Cardiac fibroblast (primary cell): ENCODE measurements around the gene GDNF.

ENCODE experiments used
- DNase-seq, 2 donors: peaks; one replicate each; pipeline versions ENCODE4 v3.0.0 to v3.0.0-alpha.2; 2010; ENCODE audit warnings: low read depth in 2 of 2
- H3K4me3 ChIP-seq, 2 donors: replicated peaks in 1 of 2; 1 replicate in 1 of 2; 2 replicates in 1 of 2; pipeline ENCODE4 v1.5.1; 2011; ENCODE audit warnings: low read depth in 2 of 2, low read length in 2 of 2, mild to moderate bottlenecking in 2 of 2, moderate library complexity in 1 of 2
- TF ChIP-seq, protein P1 (sequence below): IDR thresholded peaks from one replicate; pipeline ENCODE4 v1.5.1; 2011; ENCODE audit warnings: low read depth, mild to moderate bottlenecking, low read length, inconsistent platforms

Gene GDNF

GRCh38 chr5:37849641-37850040, 9.8 kb upstream of the GDNF start:
- H3K4me3 ChIP-seq, result no peak overlapping the region
- DNase-seq, result no peak
- TF ChIP-seq, protein P1, sequence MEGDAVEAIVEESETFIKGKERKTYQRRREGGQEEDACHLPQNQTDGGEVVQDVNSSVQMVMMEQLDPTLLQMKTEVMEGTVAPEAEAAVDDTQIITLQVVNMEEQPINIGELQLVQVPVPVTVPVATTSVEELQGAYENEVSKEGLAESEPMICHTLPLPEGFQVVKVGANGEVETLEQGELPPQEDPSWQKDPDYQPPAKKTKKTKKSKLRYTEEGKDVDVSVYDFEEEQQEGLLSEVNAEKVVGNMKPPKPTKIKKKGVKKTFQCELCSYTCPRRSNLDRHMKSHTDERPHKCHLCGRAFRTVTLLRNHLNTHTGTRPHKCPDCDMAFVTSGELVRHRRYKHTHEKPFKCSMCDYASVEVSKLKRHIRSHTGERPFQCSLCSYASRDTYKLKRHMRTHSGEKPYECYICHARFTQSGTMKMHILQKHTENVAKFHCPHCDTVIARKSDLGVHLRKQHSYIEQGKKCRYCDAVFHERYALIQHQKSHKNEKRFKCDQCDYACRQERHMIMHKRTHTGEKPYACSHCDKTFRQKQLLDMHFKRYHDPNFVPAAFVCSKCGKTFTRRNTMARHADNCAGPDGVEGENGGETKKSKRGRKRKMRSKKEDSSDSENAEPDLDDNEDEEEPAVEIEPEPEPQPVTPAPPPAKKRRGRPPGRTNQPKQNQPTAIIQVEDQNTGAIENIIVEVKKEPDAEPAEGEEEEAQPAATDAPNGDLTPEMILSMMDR, result no peak

DNA sequence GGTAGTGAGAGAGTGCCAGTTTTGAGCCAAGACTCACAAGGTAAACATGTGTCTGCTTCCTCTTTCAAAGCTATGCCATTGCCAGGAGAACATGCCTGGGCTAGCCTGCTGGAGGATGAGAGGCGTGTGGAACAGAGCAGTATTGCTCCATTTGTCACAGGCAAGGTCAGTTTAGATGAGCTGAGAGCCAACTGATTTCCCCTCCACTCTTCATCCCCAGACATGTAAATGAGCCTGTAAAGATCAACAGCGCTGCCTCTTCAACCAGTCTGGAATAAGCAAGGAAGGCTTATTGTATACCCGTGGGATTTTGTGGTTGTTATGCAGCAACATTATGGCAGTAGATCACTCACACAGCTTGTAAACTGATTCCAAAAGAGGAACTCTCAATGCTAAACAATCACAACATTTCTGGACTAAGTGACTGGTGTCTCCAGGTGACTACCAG, 8.2 kb upstream of the GDNF start:
- H3K4me3 ChIP-seq, result no peak overlapping the region
- TF ChIP-seq, protein P1, result no peak
- DNase-seq, result peak; percentile 44 to 89

- H3K4me3 ChIP-seq, result no peak overlapping the region
- DNase-seq, result no peak
- TF ChIP-seq, protein P1, result no peak
Observed at GRCh38 chr5:37846786-37847310, 7.0 kb upstream of the GDNF start.

DNA sequence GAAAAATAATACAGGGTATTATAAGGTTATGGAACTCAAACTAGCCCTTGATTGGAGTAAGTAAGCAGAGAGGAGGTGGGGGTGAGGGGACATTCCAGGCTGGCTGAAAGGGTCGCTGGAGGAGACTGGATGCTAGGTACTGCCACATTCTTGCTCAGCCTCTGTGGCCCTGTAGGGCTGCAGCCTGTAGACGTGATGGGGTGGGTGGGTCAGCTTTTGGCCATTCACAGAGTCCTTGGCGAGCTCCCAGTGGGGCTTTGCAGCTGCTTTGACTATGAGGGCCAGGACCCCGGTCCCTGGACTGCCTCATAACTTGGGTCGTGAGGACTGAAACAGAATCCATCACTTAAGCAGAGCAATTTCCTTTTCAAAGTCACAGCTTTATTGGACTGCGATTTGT, 4.2 kb upstream of the GDNF start:
- TF ChIP-seq, protein P1, result no peak

GRCh38 chr5:37842048-37842447, 2.2 kb upstream of the GDNF start:
- H3K4me3 ChIP-seq, result no peak overlapping the region
- DNase-seq, result no peak
- TF ChIP-seq, protein P1, result no peak

More for the DNA sequence above, 4.2 kb upstream of the GDNF start:
- no peak overlapping the region for H3K4me3 ChIP-seq
- DNase-seq, result no peak

DNA sequence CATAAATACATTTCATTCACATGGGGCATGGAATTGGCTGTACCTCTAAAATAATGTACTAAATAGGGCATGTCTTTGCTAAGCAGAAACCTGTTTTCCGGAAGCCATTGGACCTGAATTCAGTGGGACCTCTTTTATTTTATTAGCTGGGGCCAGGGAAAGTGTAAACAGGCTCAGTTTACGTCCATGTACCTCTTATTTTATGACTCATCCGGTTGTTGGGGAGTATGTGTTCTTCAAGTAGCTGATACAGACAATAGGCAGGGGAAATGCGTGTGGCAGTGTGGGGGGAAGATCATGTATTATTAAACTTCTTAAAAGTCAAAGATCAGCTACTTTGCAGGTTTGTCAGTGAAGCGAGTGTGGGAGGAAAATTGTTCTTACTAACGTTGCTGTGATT, 1.4 kb upstream of the GDNF start:
- TF ChIP-seq, protein P1, result no peak
- peak in 1 of 2 donors; percentile 36 for DNase-seq
- H3K4me3 ChIP-seq, result no peak overlapping the region
